Osteoblast (primary cell): ENCODE data around the gene GNPAT. TPM values are rescaled to one million over a fixed set of nuclear protein-coding genes. Genes with fewer than 3 reads are reported as not detected.

Experiments used
- DNase-seq: peaks from one replicate; pipeline ENCODE4 v3.0.0; 2011; ENCODE audit warnings: low spot score, mixed read lengths; ENCODE audit not compliant: insufficient read length; ENCODE audit errors: missing footprints
- H2AFZ ChIP-seq: 2 replicates; pipeline ENCODE4 v1.6.0; 2011; ENCODE audit warnings: mild to moderate bottlenecking, low read length
- H3K27ac ChIP-seq: 2 replicates; pipeline ENCODE4 v1.5.1; 2011; ENCODE audit warnings: mild to moderate bottlenecking, low read depth, low read length, moderate library complexity
- H3K27me3 ChIP-seq: 2 replicates; pipeline ENCODE4 v1.6.0; 2012; ENCODE audit warnings: mild to moderate bottlenecking, control low read depth, inconsistent platforms, low read length, moderate library complexity; ENCODE audit not compliant: insufficient read depth
- H3K36me3 ChIP-seq: 2 replicates; pipeline ENCODE4 v1.5.1; 2011; ENCODE audit warnings: mild to moderate bottlenecking, low read length, control low read depth, moderate library complexity; ENCODE audit not compliant: insufficient read depth
- H3K4me1 ChIP-seq: 2 replicates; pipeline ENCODE4 v1.5.1; 2011; ENCODE audit warnings: mild to moderate bottlenecking, low read length, control low read depth, moderate library complexity; ENCODE audit not compliant: insufficient read depth
- H3K4me2 ChIP-seq: 2 replicates; pipeline ENCODE4 v1.6.0; 2011; ENCODE audit warnings: mild to moderate bottlenecking, low read length; ENCODE audit not compliant: insufficient read depth
- H3K4me3 ChIP-seq: fragments of 200-600 bp; sonication (generic); 3 replicates; pipeline ENCODE4 v1.5.1; 2012; ENCODE audit warnings: mild to moderate bottlenecking, low read length, inconsistent platforms; ENCODE audit not compliant: insufficient read depth
- H3K79me2 ChIP-seq: 2 replicates; pipeline ENCODE4 v1.6.0; 2012; ENCODE audit warnings: mild to moderate bottlenecking, low read length, control low read depth, inconsistent platforms; ENCODE audit not compliant: insufficient read depth
- H3K9me3 ChIP-seq: 2 replicates; pipeline ENCODE4 v1.5.1; 2011; ENCODE audit warnings: low read depth, low read length, control low read depth
- H4K20me1 ChIP-seq: 2 replicates; pipeline ENCODE4 v1.6.0; 2012; ENCODE audit warnings: mild to moderate bottlenecking, low read length, control low read depth; ENCODE audit not compliant: insufficient read depth
- CTCF ChIP-seq: IDR thresholded peaks from 2 replicates; pipeline ENCODE4 v1.5.1; 2011; ENCODE audit warnings: mild to moderate bottlenecking, low read depth, low read length, moderate library complexity; ENCODE audit errors: extremely low read depth
- total RNA-seq: library from RNA; depleted of rRNA; stranded (reverse); fragments of >200 nt; gene quantifications from 2 replicates; pipeline ENCODE4 v1.2.3, GENCODE V29; 2012

GNPAT gene
- total RNA-seq, 1 donor = 52.1 TPM

DNA sequence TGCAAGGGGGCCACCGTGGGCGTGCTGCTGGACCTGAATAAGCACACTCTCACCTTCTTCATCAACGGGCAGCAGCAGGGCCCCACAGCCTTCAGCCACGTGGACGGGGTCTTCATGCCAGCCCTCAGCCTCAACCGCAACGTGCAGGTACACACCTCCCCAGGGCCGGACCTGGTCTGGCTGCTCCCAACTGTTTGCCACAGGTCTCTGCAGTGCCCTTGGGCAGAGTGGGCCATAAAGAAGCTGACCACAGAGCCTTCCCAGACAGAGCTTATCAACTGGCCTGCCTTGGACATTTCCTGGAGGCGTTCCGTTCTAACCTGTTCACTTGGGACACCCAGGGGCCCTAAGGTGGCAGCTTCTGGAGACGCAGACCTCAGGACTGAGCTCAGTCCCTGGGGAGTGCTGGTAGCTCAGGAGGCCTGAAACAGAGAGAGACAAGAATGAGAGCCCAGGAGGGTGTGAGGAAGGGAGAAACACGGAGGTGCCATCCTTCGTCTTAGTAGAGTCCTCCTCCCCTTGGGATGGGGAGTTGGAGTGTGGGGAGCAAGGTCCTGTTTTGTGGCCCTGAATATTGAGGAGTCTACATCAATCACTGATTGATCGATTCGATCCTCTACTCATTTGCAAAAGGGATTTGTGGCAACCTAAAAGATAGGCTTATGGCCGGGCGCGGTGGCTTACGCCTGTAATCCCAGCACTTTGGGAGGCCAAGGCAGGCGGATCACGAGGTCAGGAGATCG, 27.0 kb upstream of the GNPAT start:
- H3K27ac ChIP-seq = no peak overlapping the region
- H3K36me3 ChIP-seq = no peaks in the 10 kb centered on the region
- no peaks in the 10 kb centered on the region for H3K9me3 ChIP-seq
- H4K20me1 ChIP-seq = no peaks in the 10 kb centered on the region
- H3K27me3 ChIP-seq = peaks cover 12% of the 10 kb centered on the region
- H3K4me3 ChIP-seq = no peak overlapping the region
- no peak for TF ChIP-seq CTCF
- H2AFZ ChIP-seq = no peak overlapping the region
- no peak overlapping the region for H3K4me2 ChIP-seq
- DNase-seq = no peak
- no peaks in the 10 kb centered on the region for H3K79me2 ChIP-seq
- no peaks in the 10 kb centered on the region for H3K4me1 ChIP-seq

GRCh38 chr1:231214918-231215680, 25.9 kb upstream of the GNPAT start:
- Histone ChIP-seq H2AFZ (no peak overlapping the region), H3K4me2 (no peak overlapping the region), H3K4me1 (no peaks in the 10 kb centered on the region), H3K9me3 (no peaks in the 10 kb centered on the region), H3K79me2 (no peaks in the 10 kb centered on the region), H3K4me3 (no peak overlapping the region), H3K36me3 (no peaks in the 10 kb centered on the region), H3K27me3 (peaks cover 12% of the 10 kb centered on the region), H3K27ac (no peak overlapping the region), H4K20me1 (no peaks in the 10 kb centered on the region)
- DNase-seq = no peak
- no peak for TF ChIP-seq CTCF

- H3K36me3 ChIP-seq = no peaks in the 10 kb centered on the region
Observed at GRCh38 chr1:231215681-231216385, 25.2 kb upstream of the GNPAT start.

More at GRCh38 chr1:231215681-231216385, 25.2 kb upstream of the GNPAT start:
- no peak for TF ChIP-seq CTCF
- H3K27ac ChIP-seq = no peak overlapping the region
- H4K20me1 ChIP-seq = no peaks in the 10 kb centered on the region
- no peaks in the 10 kb centered on the region for H3K79me2 ChIP-seq
- H3K27me3 ChIP-seq = peaks cover 12% of the 10 kb centered on the region
- no peaks in the 10 kb centered on the region for H3K4me1 ChIP-seq
- no peak overlapping the region for H3K4me2 ChIP-seq
- H2AFZ ChIP-seq = no peak overlapping the region
- H3K4me3 ChIP-seq = no peak overlapping the region
- DNase-seq = no peak
- no peaks in the 10 kb centered on the region for H3K9me3 ChIP-seq
